ENCODE data around the gene MICU2. TPM values are rescaled to one million over a fixed set of nuclear protein-coding genes. Genes with fewer than 3 reads are reported as not detected.

Gene MICU2
- total and polyA plus RNA-seq, 3 donors from 2014 or later, result 43.2 to 98.9 (median 81.1) TPM

DNA sequence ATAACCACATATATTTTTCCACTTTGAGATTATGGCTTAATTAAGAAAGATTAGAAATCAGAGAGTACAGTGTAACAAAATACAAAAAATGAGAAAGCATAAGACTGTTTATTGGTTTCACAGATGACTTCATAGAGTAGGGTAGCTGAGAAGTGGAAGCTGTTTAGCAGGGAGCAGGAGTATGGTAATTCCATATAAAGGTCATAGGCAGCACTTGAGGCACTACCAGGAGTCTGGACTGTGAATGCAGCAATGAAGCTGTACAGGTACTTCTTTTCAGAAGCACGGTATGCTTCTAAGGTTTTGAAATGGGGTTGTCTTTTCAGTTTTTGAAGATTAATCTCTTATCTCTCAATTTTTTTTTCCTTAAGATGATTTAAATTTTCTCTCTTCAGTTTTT is 69.2 kb downstream of the MICU2 start:
- Histone ChIP-seq H3K27ac (no peak overlapping the region), H3K36me3 (ENCODE audit: low read depth, missing control alignments) (no peaks in the 10 kb centered on the region), H3K4me3 (no peak overlapping the region), H3K27me3 (no peaks in the 10 kb centered on the region), H3K4me1 (no peaks in the 10 kb centered on the region), H3K9me3 (no peaks in the 10 kb centered on the region)
- TF ChIP-seq, protein P1, sequence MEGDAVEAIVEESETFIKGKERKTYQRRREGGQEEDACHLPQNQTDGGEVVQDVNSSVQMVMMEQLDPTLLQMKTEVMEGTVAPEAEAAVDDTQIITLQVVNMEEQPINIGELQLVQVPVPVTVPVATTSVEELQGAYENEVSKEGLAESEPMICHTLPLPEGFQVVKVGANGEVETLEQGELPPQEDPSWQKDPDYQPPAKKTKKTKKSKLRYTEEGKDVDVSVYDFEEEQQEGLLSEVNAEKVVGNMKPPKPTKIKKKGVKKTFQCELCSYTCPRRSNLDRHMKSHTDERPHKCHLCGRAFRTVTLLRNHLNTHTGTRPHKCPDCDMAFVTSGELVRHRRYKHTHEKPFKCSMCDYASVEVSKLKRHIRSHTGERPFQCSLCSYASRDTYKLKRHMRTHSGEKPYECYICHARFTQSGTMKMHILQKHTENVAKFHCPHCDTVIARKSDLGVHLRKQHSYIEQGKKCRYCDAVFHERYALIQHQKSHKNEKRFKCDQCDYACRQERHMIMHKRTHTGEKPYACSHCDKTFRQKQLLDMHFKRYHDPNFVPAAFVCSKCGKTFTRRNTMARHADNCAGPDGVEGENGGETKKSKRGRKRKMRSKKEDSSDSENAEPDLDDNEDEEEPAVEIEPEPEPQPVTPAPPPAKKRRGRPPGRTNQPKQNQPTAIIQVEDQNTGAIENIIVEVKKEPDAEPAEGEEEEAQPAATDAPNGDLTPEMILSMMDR (IDR thresholded peaks at IDR 0.05), result no peak
- no peak for TF ChIP-seq POLR2A (IDR thresholded peaks at IDR 0.05)
- intact Hi-C loops (cut with DNase I; ENCODE audit: low total_unique reads), result no loop called here
- 89 to 94% methylated on average over 1 of the region's 1 CpG for WGBS, 2 donors
- DNase-seq, result no peak

DNA sequence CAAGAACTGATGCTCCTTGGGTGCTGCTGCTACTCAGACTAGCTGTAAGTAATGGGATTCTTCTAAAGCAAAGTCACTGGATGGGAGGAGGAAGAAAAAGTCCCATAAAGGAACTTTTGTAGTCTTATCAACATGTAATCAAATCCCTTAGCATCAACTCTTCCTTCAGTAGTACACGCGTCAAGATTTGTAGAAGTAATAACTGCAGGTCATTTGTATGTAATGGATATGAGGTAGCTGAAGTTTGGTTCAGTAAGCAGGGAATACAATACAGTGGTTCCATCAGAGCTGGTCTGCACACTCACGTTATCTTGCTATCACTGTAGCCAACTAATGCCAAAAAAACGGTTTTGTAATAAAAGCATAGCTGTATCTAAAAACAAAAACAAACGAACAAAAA is 72.5 kb downstream of the MICU2 start:
- no peak for DNase-seq
- TF ChIP-seq, protein P1 (IDR thresholded peaks at IDR 0.05), result no peak
- TF ChIP-seq POLR2A (IDR thresholded peaks at IDR 0.05), result no peak
- 88 to 93% methylated on average over 5 of the region's 5 CpGs for WGBS, 2 donors
- no peak overlapping the region for H3K4me3 ChIP-seq
- intact Hi-C loops (cut with DNase I; ENCODE audit: low total_unique reads), result no loop called here
- no peaks in the 10 kb centered on the region for H3K9me3 ChIP-seq
- no peaks in the 10 kb centered on the region for H3K36me3 ChIP-seq (ENCODE audit: low read depth, missing control alignments)
- no peaks in the 10 kb centered on the region for H3K4me1 ChIP-seq
- no peak overlapping the region for H3K27ac ChIP-seq
- H3K27me3 ChIP-seq, result no peaks in the 10 kb centered on the region

DNA sequence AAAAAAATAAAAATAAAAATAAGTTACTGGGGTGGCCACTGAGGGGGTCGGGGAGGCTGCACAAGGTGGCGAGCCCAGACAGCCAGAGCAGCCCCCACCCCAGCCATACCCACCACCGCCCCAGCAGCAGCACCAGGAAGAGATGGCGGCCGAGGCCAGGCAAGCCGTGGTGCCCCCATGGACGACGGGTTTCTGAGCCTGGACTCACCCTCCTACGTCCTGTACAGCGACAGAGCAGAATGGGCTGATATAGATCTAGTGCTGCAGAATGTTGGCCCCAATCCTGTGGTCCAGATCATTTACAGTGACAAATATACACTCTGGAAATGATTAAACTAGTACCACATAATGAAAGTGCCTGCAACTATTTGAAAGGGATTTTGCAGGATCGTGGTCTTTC is 73.3 kb downstream of the MICU2 start:
- TF ChIP-seq POLR2A (IDR thresholded peaks at IDR 0.05), result no peak
- TF ChIP-seq, protein P1 (IDR thresholded peaks at IDR 0.05), result no peak
- Histone ChIP-seq H3K27me3 (no peaks in the 10 kb centered on the region), H3K4me3 (no peak overlapping the region), H3K9me3 (no peaks in the 10 kb centered on the region), H3K36me3 (ENCODE audit: low read depth, missing control alignments) (no peaks in the 10 kb centered on the region), H3K27ac (no peak overlapping the region), H3K4me1 (no peaks in the 10 kb centered on the region)
- no peak for DNase-seq
- intact Hi-C loops (cut with DNase I; ENCODE audit: low total_unique reads), result no loop called here
- 82 to 88% methylated on average over 9 to 11 of the region's 11 CpGs for WGBS, 2 donors

DNA sequence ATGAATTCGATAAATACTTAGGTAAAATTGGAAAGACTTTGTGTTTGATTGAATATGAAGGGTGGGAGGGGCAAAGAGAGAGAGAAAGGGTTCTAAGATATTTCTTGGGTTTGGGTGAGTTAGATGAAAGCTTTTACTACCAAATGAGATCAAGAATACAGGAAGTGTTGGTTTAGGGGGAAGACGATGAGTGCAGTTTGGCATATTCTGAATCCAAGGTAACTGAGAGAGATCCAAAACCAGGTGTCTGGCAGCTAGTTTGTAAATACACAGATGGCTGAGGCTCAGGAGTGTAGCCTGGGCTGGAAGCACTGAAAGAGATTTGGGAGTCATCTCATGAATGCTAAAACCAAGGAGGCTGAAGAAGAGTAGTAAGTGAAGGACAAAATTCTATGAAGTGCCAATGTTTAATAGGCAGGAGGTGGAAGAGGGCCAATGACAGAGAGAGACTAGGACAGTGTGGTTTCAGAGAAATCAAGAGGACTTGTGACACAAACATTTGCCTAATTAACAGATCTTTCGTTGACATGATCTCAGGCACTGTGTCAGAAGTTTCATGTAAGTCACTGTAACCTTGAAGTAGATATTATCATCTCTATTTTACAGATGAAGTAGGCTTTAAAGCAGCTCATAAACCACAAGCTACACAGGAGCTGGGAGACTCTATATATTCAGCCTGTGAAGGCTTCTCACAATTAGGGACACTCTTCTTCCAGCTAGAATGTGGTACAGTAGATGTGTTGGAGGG is 74.7 kb downstream of the MICU2 start:
- TF ChIP-seq POLR2A (IDR thresholded peaks at IDR 0.05), result no peak
- TF ChIP-seq, protein P1 (IDR thresholded peaks at IDR 0.05), result no peak
- intact Hi-C loops (cut with DNase I; ENCODE audit: low total_unique reads), result no loop called here
- H3K4me1 ChIP-seq, result no peaks in the 10 kb centered on the region
- WGBS, 2 donors, result 85 to 86% methylated on average over 3 of the region's 3 CpGs
- no peaks in the 10 kb centered on the region for H3K27me3 ChIP-seq
- DNase-seq, result no peak
- H3K4me3 ChIP-seq, result no peak overlapping the region
- H3K36me3 ChIP-seq (ENCODE audit: low read depth, missing control alignments), result no peaks in the 10 kb centered on the region
- H3K9me3 ChIP-seq, result no peaks in the 10 kb centered on the region
- no peak overlapping the region for H3K27ac ChIP-seq

DNA sequence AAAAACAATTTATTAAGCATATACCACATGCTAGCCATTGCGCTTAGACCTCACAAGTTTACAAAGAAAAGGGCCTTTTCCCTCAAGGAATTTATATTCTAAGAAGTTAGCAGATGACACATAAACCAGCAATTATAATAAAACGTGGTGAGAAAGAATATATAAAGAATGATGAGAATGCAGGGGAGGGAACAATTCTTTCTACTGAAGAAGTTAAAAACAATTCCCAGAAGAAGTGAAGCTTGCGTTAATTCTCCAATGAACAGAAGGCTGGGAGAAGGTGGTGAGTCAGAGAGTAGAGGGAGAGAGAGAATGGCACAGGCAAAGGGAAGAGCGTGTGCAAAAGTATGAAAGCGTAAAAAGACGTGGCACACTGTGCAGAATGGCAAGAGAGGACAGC is 75.4 kb downstream of the MICU2 start:
- no peak overlapping the region for H3K4me3 ChIP-seq
- no peaks in the 10 kb centered on the region for H3K4me1 ChIP-seq
- WGBS, 2 donors, result 83 to 86% methylated on average over 6 of the region's 6 CpGs
- TF ChIP-seq, protein P1 (IDR thresholded peaks at IDR 0.05), result no peak
- no peak for TF ChIP-seq POLR2A (IDR thresholded peaks at IDR 0.05)
- no peak for DNase-seq
- H3K27ac ChIP-seq, result no peak overlapping the region
- H3K36me3 ChIP-seq (ENCODE audit: low read depth, missing control alignments), result no peaks in the 10 kb centered on the region
- H3K9me3 ChIP-seq, result no peaks in the 10 kb centered on the region
- intact Hi-C loops (cut with DNase I; ENCODE audit: low total_unique reads), result no loop called here
- H3K27me3 ChIP-seq, result no peaks in the 10 kb centered on the region
